Stimulated activated CD4-positive, alpha-beta T cell treated with anti-CD3 and anti-CD28 coated beads, Interleukin-1b, Interleukin-23, amount 100 ng/mL, for 48 hours (primary cell): ENCODE results near the gene ITLN1.
"Not testable (repeated sequence)": the region's sequence is repeated elsewhere in the genome, so short reads cannot be mapped to it uniquely, and the experiment has no call there.

Experiments
- DNase-seq: peaks from one replicate; pipeline ENCODE4 v3.0.0-alpha.2; 2020

Gene ITLN1

GRCh38 chr1:160885042-160885441 is at the start of gene ITLN1:
TSS of gene ITLN1 (minus strand) at chr1:160885180. CDS start at chr1:160884877, 303 bp downstream.
- DNase-seq, result no peak

- DNase-seq, result not testable (repeated sequence)
These were observed 48.3 kb upstream of the ITLN1 start for GRCh38 chr1:160933305-160933704.

- no peak for DNase-seq
These were observed 40.8 kb upstream of the ITLN1 start for GRCh38 chr1:160925652-160926244.

GRCh38 chr1:160924791-160925651 is 40.0 kb upstream of the ITLN1 start:
- DNase-seq, result no peak

GRCh38 chr1:160916666-160917065 is 31.7 kb upstream of the ITLN1 start:
- no peak for DNase-seq

- DNase-seq, result not testable (repeated sequence)
These were observed 28.2 kb upstream of the ITLN1 start for GRCh38 chr1:160913229-160913628.

- no peak for DNase-seq
These were observed 26.9 kb upstream of the ITLN1 start for GRCh38 chr1:160911925-160912324.

- DNase-seq, result no peak
These were observed 26.5 kb upstream of the ITLN1 start for GRCh38 chr1:160911441-160911840.

GRCh38 chr1:160910170-160910750 is 25.3 kb upstream of the ITLN1 start:
- no peak for DNase-seq

GRCh38 chr1:160907976-160908375 is 23.0 kb upstream of the ITLN1 start:
- no peak for DNase-seq

- DNase-seq, result no peak
These were observed 20.6 kb upstream of the ITLN1 start for GRCh38 chr1:160905617-160905989.

- no peak for DNase-seq
These were observed 20.0 kb upstream of the ITLN1 start for GRCh38 chr1:160904783-160905616.

GRCh38 chr1:160902251-160902650 is 17.3 kb upstream of the ITLN1 start:
- not testable (repeated sequence) for DNase-seq

- no peak for DNase-seq
These were observed 16.8 kb upstream of the ITLN1 start for GRCh38 chr1:160901768-160902167.

- not testable (repeated sequence) for DNase-seq
These were observed 15.7 kb upstream of the ITLN1 start for GRCh38 chr1:160900683-160901082.

- DNase-seq, result not testable (repeated sequence)
These were observed 9.6 kb upstream of the ITLN1 start for GRCh38 chr1:160894368-160895135.

GRCh38 chr1:160891474-160891873 is 6.5 kb upstream of the ITLN1 start:
- no peak for DNase-seq

GRCh38 chr1:160888926-160889325 is 3.9 kb upstream of the ITLN1 start:
- DNase-seq, result no peak

- DNase-seq, result no peak
These were observed 2.1 kb upstream of the ITLN1 start for GRCh38 chr1:160887071-160887470.

GRCh38 chr1:160884579-160884978 is 401 bp downstream of the ITLN1 start:
- no peak for DNase-seq

GRCh38 chr1:160883581-160884513 is 1.1 kb downstream of the ITLN1 start:
- DNase-seq, result no peak
